NOMO-1 treated with dmso at 0.1 percent for 144 hours (cell line): ENCODE results near the gene CCDC57.
A peak's percentile ranks its signal among the peaks of the same experiment; 100 is the strongest.

Experiments used
- DNase-seq: peaks from one replicate; lab custom pipeline; 2025; ENCODE audit not compliant: unreplicated experiment; lab: John Stamatoyannopoulos, UW

CCDC57 gene

GRCh38 chr17:82247182-82247823 lies 34.7 kb upstream of the CCDC57 start:
- DNase-seq = no peak

DNA sequence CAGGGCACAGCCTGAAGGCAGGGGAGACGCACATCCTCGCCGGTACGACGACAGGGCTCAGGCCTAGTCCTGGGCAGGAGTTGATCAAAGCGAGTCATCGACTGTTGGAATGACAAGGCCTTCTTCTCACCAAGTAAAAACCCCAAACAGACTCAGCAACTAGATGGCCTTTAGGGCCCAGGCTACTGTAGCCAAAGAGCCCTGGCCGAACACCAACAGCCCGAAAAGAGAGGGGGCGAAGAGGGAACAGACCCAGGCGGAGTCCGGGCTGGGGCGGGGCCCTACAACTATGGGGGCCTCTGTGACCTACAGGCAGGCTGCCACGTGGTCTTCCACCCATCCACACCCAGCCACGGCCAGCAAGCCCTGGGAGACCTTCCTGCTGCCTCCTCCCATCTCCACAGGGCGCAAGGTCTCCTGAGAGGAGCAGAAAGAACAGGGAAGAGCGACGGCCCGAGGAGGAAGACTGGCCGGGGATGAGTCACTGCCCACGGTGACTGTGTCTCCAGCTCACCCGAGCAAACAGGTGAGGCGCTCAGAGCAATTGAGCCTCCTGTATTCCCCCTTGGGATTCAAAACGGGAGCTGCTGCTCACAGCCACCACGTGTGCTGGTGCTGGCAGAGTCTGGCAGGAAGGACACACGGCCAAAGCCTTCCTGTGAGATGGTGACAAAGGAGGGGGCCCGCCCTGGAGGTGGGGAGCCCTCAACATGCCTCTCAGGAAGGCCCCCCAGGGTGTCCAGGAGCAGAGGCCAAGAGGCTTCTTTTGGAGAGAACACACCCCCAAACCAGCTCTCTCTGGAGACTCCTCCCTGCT lies 33.9 kb upstream of the CCDC57 start:
- DNase-seq = no peak

- DNase-seq = no peak
Measured at GRCh38 chr17:82246040-82246364, 33.4 kb upstream of the CCDC57 start.

GRCh38 chr17:82245134-82246039 lies 32.7 kb upstream of the CCDC57 start:
- no peak for DNase-seq

GRCh38 chr17:82244413-82245133 lies 31.9 kb upstream of the CCDC57 start:
- DNase-seq = no peak

DNA sequence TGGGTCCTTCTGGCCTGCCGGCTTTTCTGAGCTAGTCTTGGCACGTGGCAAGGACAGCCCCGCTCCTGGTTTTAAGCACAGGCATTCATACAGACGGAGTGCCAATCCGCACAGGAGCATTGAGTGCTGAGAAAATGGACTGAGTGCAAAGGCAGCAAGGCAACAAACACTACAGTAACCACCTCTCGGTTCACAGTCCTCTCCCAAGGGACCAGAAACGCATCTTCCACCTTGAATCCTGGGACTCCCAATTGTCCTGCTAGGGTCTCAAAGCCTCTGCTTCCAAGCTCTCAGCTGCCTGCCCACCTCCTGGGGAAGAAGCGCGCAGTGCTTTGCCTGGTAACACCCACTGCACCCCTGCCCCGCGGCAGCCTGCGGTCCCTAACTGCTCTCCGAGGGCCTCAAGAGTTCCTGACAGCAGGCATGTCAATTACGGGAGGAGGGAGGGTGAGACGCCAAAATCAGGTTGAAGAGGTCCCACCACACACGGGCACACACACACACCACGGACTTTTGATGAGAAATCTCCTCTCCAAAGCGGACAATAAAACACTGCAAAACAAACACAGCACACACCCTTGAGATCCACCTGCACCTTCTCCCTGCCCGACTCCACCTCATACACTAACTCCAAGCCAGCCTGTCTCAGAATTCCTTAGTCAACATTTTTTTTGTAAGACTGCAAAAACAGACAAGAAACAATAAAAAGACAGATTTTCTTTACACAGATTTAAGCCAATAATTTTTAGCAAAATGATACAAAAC lies 31.2 kb upstream of the CCDC57 start:
- DNase-seq = no peak

DNA sequence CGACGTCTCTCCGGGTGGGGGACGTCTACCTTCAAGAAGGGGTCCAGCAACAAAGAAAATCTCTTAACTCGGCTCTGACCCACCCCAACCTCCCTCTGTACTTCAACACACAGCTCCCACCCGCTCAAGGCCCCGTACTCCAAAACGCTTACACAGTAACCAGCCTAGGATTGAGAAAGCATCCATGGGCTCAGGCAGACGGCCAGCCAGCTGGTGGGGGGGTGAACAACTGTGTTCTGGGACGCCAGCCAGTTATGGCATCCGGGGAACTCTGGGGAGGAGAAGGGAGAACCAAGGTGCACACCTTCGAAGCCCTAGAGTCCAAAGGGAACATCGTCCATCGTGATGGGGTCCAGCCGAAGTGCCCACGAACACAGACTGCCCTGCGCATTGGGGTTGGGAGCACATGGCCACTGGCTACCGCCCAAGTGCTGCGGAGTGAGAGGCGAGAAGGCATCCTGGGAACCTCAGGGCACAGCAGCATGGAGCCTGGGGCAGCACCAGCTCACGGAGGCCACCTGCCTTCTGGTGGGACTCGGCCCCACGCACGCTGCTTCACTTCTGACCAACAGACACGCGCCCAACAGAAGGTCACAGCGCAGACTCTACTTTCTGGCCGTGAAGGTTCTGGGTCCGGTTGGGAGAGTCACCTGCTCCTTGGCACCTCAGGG lies 30.5 kb upstream of the CCDC57 start:
- no peak for DNase-seq

- DNase-seq = no peak
Measured at GRCh38 chr17:82242698-82242976, 30.0 kb upstream of the CCDC57 start.

DNA sequence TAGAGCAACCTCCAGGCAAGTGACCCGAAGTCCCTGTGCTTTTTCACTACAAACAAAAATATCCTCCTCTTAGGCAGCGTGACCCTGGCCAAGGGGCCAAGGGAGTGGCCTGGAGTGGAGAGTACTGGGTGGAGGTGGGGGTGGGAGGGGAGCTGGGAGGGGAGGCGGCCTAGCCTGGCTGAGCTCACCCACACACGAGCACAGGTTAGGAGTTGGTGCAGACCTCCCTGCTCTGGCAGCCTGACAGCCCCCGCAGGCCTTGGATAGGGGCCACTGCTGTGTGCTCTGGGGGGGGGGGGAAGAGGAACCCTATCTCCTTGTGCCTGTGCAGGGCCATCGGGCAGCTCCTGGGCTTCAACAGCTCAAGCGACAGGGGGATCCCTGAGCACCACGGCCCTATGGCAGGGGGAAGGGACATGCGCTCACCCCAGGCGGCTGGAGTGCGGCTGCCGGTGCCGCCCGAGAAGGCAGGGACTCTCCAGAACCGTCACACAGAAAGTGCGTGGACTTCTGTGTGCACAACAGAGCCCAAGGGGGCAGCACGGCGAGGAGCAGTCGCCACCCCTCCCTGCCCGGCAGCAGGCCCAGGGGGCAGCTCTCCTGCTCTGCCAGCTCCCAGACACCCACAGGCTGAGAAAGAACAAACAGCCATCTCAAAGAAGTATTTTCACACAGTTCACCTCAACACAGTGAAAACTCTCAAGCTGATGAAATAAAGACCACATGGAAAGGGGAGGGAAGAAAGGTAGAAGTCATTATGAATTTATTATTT lies 29.5 kb upstream of the CCDC57 start:
- no peak for DNase-seq

DNA sequence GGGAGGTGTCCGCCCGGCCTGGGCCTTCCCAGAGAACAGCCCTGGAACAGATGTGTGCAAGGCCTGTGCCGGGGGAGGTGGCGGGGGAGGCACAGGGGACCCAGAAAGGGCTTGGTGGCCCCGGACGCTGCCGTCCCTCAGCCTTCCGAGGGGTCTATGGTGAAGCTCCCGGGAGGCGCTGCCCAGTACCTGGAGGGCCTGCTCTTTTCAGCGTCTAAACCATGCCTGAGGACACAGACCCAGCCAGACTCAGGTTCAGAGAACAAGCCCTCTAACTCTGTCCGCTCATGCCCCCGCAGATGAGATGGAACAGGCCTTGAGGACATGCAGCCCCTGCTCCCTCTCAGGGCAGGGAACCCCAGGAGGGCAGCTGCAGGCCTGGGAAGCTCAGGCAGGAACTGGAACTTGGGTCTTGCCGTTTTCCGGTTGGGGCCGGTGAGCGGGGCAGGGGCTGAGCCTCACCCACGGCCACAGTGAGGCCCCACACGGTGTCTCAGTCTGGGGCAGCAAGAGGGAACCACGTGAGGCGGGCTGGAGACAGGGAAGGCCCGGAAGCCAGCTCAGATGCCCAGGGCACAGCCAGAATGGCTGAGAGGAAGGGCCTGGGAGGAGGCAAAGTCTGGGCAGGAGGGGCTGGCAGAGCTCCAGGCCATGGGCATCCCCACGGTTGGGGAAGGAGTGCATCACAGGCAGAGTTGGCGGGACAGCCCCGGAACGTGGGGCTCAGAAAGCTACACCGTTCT lies 28.7 kb upstream of the CCDC57 start:
- DNase-seq = peak; percentile 84

- no peak for DNase-seq
Measured at GRCh38 chr17:82240506-82241182, 28.0 kb upstream of the CCDC57 start.

GRCh38 chr17:82239926-82240505 lies 27.4 kb upstream of the CCDC57 start:
- DNase-seq = no peak

GRCh38 chr17:82239401-82239925 lies 26.8 kb upstream of the CCDC57 start:
- DNase-seq = no peak

DNA sequence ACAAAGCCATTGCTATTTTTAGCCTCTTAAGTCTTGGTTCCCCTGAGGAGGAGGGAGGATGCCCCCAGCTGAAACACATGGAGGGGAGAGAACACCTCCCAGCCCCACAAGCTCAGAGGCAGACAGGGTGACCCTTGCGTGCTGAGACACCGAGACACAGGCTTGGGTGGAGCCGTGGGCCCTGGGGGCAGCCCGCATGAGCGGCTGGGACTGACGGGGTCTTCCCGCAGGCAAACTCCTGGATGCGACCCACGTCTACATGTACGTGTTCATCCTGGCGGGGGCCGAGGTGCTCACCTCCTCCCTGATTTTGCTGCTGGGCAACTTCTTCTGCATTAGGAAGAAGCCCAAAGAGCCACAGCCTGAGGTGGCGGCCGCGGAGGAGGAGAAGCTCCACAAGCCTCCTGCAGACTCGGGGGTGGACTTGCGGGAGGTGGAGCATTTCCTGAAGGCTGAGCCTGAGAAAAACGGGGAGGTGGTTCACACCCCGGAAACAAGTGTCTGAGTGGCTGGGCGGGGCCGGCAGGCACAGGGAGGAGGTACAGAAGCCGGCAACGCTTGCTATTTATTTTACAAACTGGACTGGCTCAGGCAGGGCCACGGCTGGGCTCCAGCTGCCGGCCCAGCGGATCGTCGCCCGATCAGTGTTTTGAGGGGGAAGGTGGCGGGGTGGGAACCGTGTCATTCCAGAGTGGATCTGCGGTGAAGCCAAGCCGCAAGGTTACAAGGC lies 26.0 kb upstream of the CCDC57 start:
- no peak for DNase-seq

DNA sequence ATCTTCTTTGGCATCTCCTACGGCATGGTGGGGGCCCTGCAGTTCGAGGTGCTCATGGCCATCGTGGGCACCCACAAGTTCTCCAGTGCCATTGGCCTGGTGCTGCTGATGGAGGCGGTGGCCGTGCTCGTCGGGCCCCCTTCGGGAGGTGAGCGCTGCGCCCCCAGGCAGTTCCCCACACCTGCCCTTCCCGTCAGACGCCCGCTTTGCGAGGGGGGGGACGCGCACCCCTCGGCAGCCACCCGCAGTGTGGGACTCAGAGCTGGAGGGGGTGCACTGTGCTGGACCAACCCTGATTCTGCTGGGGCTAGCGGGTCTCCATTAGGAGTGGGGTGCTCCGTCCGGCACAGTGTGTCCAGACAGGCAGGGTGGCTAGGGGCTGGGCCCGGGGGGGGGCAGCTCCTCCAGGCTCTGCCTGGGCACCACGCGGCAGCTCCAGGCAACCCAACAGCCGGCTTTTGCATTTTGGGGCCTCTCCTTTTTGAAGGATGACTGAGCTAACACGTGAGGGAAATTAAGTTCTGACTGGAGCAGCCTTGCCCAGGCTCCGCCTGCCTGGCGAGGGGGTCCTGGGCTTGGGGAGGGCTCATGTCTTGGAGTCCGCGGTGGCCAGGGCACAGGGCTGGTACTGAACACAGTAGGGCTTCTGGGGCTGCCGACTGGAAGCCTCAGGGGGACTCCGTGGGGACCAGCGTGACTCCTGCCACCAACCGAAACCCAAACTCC lies 25.3 kb upstream of the CCDC57 start:
- no peak for DNase-seq

DNA sequence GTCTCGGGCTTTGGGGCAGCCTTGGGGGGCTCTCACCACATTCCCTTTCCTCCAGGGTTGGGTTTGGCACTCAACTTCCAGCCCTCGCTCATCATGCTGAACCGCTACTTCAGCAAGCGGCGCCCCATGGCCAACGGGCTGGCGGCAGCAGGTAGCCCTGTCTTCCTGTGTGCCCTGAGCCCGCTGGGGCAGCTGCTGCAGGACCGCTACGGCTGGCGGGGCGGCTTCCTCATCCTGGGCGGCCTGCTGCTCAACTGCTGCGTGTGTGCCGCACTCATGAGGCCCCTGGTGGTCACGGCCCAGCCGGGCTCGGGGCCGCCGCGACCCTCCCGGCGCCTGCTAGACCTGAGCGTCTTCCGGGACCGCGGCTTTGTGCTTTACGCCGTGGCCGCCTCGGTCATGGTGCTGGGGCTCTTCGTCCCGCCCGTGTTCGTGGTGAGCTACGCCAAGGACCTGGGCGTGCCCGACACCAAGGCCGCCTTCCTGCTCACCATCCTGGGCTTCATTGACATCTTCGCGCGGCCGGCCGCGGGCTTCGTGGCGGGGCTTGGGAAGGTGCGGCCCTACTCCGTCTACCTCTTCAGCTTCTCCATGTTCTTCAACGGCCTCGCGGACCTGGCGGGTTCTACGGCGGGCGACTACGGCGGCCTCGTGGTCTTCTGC lies 24.6 kb upstream of the CCDC57 start:
- DNase-seq = no peak
